WI38 (cell line): ENCODE results near the gene RASSF7.
"Not testable (repeated sequence)": the region's sequence is repeated elsewhere in the genome, so short reads cannot be mapped to it uniquely, and the experiment has no call there.

Experiments used
- H3K4me3 ChIP-seq: 2 replicates; pipeline ENCODE4 v1.5.1; 2011; ENCODE audit warnings: low read depth, mild to moderate bottlenecking, control low read depth, low read length
- TF ChIP-seq, protein P1 (sequence below): IDR thresholded peaks from 2 replicates; pipeline ENCODE4 v1.5.1; 2012; ENCODE audit warnings: low read depth, mild to moderate bottlenecking, control low read depth, low read length

Gene RASSF7

DNA sequence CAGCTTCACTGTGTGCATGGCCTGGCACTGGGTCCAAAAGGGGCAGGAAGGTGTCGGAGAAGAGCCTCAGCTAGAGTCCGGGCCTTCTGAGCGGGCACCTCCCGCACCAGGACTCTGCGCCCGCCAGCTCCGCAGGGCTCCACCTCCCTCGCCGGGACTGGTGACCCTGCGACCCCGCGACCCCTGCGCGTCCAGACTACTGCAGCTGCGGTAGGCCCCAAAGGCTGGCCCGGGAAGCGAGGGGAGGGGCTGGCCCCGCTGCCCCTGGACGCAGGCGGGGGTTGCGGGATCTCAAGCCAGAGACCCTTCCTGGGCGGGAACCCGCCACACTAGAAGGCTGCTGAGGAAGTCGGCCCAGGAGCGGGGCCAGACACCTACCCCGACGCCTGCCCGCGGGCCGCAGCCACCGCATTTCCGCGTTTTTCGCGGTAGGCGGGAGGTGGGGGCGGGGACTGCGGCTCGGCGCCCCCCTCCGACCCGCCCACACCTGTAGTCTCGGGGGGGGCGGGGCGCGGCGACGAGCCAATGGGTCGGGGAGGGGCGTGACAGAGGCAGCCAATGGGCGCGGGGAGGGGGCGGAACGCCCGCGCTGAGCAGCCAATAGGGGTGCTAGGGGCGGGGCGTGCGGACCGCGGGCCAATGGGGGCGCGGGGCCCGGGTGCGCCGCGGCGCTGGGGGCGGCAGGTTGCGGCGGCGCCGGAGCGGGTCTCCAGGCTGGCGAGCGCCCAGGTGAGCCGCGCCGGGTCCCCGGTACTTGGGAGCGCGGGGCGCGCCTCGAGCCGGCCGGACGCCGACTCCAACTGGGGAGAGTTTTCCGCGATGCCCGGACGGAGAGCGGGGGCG is at the start of gene RASSF7, which contains the start of gene LMNTD2:
Gene RASSF7 (plus strand): TSS at position 666 of the 843 bp plus-strand sequence. CDS start 799 bp downstream, outside the sequence.
Gene LMNTD2 (minus strand): TSS at position 434 of the 843 bp plus-strand sequence. CDS start 22 bp downstream, at position 412.
- peak within 1 kb of the TSS; percentile 65 for H3K4me3 ChIP-seq
- TF ChIP-seq, protein P1, sequence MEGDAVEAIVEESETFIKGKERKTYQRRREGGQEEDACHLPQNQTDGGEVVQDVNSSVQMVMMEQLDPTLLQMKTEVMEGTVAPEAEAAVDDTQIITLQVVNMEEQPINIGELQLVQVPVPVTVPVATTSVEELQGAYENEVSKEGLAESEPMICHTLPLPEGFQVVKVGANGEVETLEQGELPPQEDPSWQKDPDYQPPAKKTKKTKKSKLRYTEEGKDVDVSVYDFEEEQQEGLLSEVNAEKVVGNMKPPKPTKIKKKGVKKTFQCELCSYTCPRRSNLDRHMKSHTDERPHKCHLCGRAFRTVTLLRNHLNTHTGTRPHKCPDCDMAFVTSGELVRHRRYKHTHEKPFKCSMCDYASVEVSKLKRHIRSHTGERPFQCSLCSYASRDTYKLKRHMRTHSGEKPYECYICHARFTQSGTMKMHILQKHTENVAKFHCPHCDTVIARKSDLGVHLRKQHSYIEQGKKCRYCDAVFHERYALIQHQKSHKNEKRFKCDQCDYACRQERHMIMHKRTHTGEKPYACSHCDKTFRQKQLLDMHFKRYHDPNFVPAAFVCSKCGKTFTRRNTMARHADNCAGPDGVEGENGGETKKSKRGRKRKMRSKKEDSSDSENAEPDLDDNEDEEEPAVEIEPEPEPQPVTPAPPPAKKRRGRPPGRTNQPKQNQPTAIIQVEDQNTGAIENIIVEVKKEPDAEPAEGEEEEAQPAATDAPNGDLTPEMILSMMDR, result no peak

GRCh38 chr11:512761-513595 is 47.8 kb upstream of the RASSF7 start:
- TF ChIP-seq, protein P1, result no peak

GRCh38 chr11:514606-515005 is 46.2 kb upstream of the RASSF7 start:
- TF ChIP-seq, protein P1, result no peak
- H3K4me3 ChIP-seq, result no peak overlapping the region

More at GRCh38 chr11:512761-513595, 47.8 kb upstream of the RASSF7 start:
- H3K4me3 ChIP-seq, result no peak overlapping the region

GRCh38 chr11:515131-515530 is 45.6 kb upstream of the RASSF7 start:
- H3K4me3 ChIP-seq, result no peak overlapping the region
- TF ChIP-seq, protein P1, result no peak

- no peak overlapping the region for H3K4me3 ChIP-seq
- TF ChIP-seq, protein P1, result no peak
Measured at GRCh38 chr11:516400-516799, 44.4 kb upstream of the RASSF7 start.

- H3K4me3 ChIP-seq, result not testable (repeated sequence)
Measured at GRCh38 chr11:516918-517685, 43.7 kb upstream of the RASSF7 start.

GRCh38 chr11:518463-519202 is 42.1 kb upstream of the RASSF7 start:
- no peak overlapping the region for H3K4me3 ChIP-seq
- TF ChIP-seq, protein P1, result peak; percentile 77
